IPS-11a (cell line): ENCODE results near the gene SPOCK3.
"Not testable (repeated sequence)": the region's sequence is repeated elsewhere in the genome, so short reads cannot be mapped to it uniquely, and the experiment has no call there.

Experiments
- H3K4me3 ChIP-seq: one replicate; pipeline ENCODE4 v1.5.1; 2013; ENCODE audit warnings: low read depth, low read length, control low read depth

The SPOCK3 gene

GRCh38 chr4:166836865-166837264, 397.4 kb downstream of the SPOCK3 start:
- no peak overlapping the region for H3K4me3 ChIP-seq

- no peak overlapping the region for H3K4me3 ChIP-seq
Measured at GRCh38 chr4:166827629-166828028, 406.7 kb downstream of the SPOCK3 start.

- no peak overlapping the region for H3K4me3 ChIP-seq
Measured at GRCh38 chr4:166827167-166827566, 407.1 kb downstream of the SPOCK3 start.

- H3K4me3 ChIP-seq = no peak overlapping the region
Measured at GRCh38 chr4:166823848-166824247, 410.4 kb downstream of the SPOCK3 start.

GRCh38 chr4:166823126-166823525, 411.2 kb downstream of the SPOCK3 start:
- no peak overlapping the region for H3K4me3 ChIP-seq

- no peak overlapping the region for H3K4me3 ChIP-seq
Measured at GRCh38 chr4:166822386-166822785, 411.9 kb downstream of the SPOCK3 start.

GRCh38 chr4:166816890-166817289, 417.4 kb downstream of the SPOCK3 start:
- no peak overlapping the region for H3K4me3 ChIP-seq

GRCh38 chr4:166808380-166808779, 425.9 kb downstream of the SPOCK3 start:
- no peak overlapping the region for H3K4me3 ChIP-seq

- no peak overlapping the region for H3K4me3 ChIP-seq
Measured at GRCh38 chr4:166802346-166802745, 431.9 kb downstream of the SPOCK3 start.

GRCh38 chr4:166798126-166798525, 436.2 kb downstream of the SPOCK3 start:
- no peak overlapping the region for H3K4me3 ChIP-seq

GRCh38 chr4:166777760-166778159, 456.5 kb downstream of the SPOCK3 start:
- H3K4me3 ChIP-seq = no peak overlapping the region

GRCh38 chr4:166763018-166763417, 471.3 kb downstream of the SPOCK3 start:
- no peak overlapping the region for H3K4me3 ChIP-seq

- no peak overlapping the region for H3K4me3 ChIP-seq
Measured at GRCh38 chr4:166741742-166742141, 492.6 kb downstream of the SPOCK3 start.

GRCh38 chr4:166739215-166739614, 495.1 kb downstream of the SPOCK3 start:
- H3K4me3 ChIP-seq = not testable (repeated sequence)

- H3K4me3 ChIP-seq = no peak overlapping the region
Measured at GRCh38 chr4:166737430-166737829, 496.9 kb downstream of the SPOCK3 start.

- no peak overlapping the region for H3K4me3 ChIP-seq
Measured at GRCh38 chr4:166735553-166735952, 498.7 kb downstream of the SPOCK3 start.

- H3K4me3 ChIP-seq = no peak overlapping the region
Measured at GRCh38 chr4:166734797-166735196, 499.5 kb downstream of the SPOCK3 start.

GRCh38 chr4:166733686-166734085, 500.6 kb downstream of the SPOCK3 start:
- no peak overlapping the region for H3K4me3 ChIP-seq

- no peak overlapping the region for H3K4me3 ChIP-seq
Measured at GRCh38 chr4:166726832-166727231, 507.5 kb downstream of the SPOCK3 start.

GRCh38 chr4:166724369-166724768, 509.9 kb downstream of the SPOCK3 start:
- no peak overlapping the region for H3K4me3 ChIP-seq

GRCh38 chr4:166723532-166724140, 510.7 kb downstream of the SPOCK3 start:
- no peak overlapping the region for H3K4me3 ChIP-seq

- H3K4me3 ChIP-seq = not testable (repeated sequence)
Measured at GRCh38 chr4:166715748-166716713, 518.3 kb downstream of the SPOCK3 start.
